ENCODE data around the gene ELL. TPM values are rescaled to one million over a fixed set of nuclear protein-coding genes. Genes with fewer than 3 reads are reported as not detected.

ELL gene
- total RNA-seq, 1 experiment from 2014 or later: 17.0 TPM

DNA sequence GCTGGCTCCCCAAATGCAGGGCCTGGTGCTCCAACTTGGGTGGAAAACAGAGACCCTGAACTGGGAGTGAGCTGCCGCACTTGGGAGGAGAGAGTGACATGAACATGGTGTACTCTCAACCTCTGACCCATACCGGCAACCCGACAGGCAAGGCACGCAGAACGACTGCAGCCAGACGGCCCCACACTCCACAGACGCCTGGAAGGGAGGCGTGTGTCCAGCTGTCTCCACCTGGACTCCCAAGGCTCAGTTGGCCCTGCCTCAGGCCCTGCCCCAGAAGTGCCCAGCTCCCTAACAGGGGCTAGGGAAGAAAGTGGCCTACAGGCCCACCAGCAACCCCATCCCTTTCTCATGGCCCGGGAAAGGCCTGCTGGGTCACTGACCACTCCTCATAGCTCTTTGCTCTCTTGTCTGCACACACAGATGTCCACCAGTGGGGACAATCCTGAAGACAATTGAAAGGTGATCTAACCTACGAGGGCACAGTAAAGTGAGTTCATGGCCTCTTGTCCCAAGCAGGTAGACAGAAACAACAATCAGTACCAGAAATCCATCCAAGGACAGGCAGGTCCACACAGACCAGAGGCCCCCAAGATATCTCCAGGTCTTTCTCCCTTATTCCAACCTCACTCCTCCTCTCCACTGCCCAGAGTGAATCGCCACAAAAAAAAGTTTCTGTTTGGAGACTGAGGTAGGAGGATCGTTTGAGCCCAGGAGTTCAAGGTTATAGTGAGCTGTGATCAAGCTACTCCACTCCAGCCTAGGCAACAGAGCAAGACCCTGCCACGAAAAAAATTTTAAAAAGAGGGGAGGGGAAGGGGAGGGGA, 28.2 kb downstream of the ELL start:
- no peak overlapping the region for H3K9ac ChIP-seq (ENCODE audit: extremely low read depth, insufficient read length, low read length)
- Mint-ChIP-seq H3K4me3 (no peak overlapping the region), H3K27me3 (ENCODE audit: low read depth) (no peaks in the 10 kb centered on the region)

More for the DNA sequence above, 28.2 kb downstream of the ELL start:
- H3K36me3 Mint-ChIP-seq (ENCODE audit: insufficient read depth in 1 of 3, low read depth in 3 of 3): no peaks in the 10 kb centered on the region; a peak in 1 of 7 replicates
- H3K27ac Mint-ChIP-seq: peak overlapping the region; percentile 44 to 87 (median 53); a peak in 3 of 7 replicates
- peaks cover 37 to 40% of the 10 kb centered on the region in 2 experiments for H3K4me1 Mint-ChIP-seq
- Histone ChIP-seq H3K23ac (ENCODE audit: insufficient read length, low read depth, low read length) (no peak overlapping the region), H2AK5ac (ENCODE audit: insufficient read length, low read length) (no peak overlapping the region), H3K27ac (ENCODE audit: insufficient read length, low read depth, low read length) (no peak overlapping the region), H3K4me1 (ENCODE audit: insufficient read depth, low read length) (peaks cover 2% of the 10 kb centered on the region; the same call in 1 of the 2 replicates), H3K4ac (ENCODE audit: low read depth, low read length) (no peak overlapping the region), H2BK5ac (ENCODE audit: insufficient read length, low read length) (no peak overlapping the region), H3K23me2 (ENCODE audit: insufficient read length, low read depth, low read length, poor library complexity, severe bottlenecking) (no peaks in the 10 kb centered on the region), H4K5ac (ENCODE audit: insufficient read length, low read depth, low read length) (no peak overlapping the region), H3K4me2 (ENCODE audit: insufficient read depth, insufficient read length, low read length) (no peak overlapping the region), H4K20me1 (ENCODE audit: control insufficient read depth, insufficient read depth, insufficient read length) (peaks cover 2% of the 10 kb centered on the region), H4K91ac (ENCODE audit: insufficient read length, low read depth, low read length) (no peak overlapping the region), H3K79me2 (ENCODE audit: insufficient read depth, low read length) (peaks cover 2% of the 10 kb centered on the region; the same call in 1 of the 2 replicates), H4K8ac (replicated peaks; ENCODE audit: insufficient read length, low read depth, low read length) (no peak overlapping the region), H3T11ph (ENCODE audit: low read length) (no peak overlapping the region), H2BK20ac (ENCODE audit: low read depth, low read length, poor library complexity, severe bottlenecking) (no peak overlapping the region), H3K27me3 (ENCODE audit: insufficient read depth, low read length) (no peaks in the 10 kb centered on the region), H3K79me1 (ENCODE audit: insufficient read depth, low read depth, low read length, poor library complexity, severe bottlenecking) (peaks cover 3% of the 10 kb centered on the region), H3K18ac (ENCODE audit: insufficient read length, low read depth, low read length) (no peak overlapping the region), H2AFZ (ENCODE audit: low read length) (no peak overlapping the region), H3K9me3 (ENCODE audit: control insufficient read depth, low read depth, low read length) (no peaks in the 10 kb centered on the region), H2BK120ac (ENCODE audit: low read depth, low read length, poor library complexity, severe bottlenecking) (no peak overlapping the region), H2BK15ac (ENCODE audit: low read depth, low read length) (no peak overlapping the region), H3K14ac (ENCODE audit: insufficient read depth, low read length) (no peak overlapping the region), H2BK12ac (ENCODE audit: insufficient read length, low read depth, low read length) (no peak overlapping the region), H3K56ac (ENCODE audit: insufficient read length, low read depth, low read length) (no peak overlapping the region)
- DNase-seq: no peak
- TF ChIP-seq, protein P1, sequence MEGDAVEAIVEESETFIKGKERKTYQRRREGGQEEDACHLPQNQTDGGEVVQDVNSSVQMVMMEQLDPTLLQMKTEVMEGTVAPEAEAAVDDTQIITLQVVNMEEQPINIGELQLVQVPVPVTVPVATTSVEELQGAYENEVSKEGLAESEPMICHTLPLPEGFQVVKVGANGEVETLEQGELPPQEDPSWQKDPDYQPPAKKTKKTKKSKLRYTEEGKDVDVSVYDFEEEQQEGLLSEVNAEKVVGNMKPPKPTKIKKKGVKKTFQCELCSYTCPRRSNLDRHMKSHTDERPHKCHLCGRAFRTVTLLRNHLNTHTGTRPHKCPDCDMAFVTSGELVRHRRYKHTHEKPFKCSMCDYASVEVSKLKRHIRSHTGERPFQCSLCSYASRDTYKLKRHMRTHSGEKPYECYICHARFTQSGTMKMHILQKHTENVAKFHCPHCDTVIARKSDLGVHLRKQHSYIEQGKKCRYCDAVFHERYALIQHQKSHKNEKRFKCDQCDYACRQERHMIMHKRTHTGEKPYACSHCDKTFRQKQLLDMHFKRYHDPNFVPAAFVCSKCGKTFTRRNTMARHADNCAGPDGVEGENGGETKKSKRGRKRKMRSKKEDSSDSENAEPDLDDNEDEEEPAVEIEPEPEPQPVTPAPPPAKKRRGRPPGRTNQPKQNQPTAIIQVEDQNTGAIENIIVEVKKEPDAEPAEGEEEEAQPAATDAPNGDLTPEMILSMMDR (conservative IDR thresholded peaks at IDR 0.05): no peak
- WGBS (ENCODE audit: extremely low coverage, insufficient read length, low lambda C conversion rate): no CpG with 5 or more reads among the region's 13 CpGs
- H3K9me3 Mint-ChIP-seq: no peaks in the 10 kb centered on the region
